Measurements from ENCODE around the gene AP1G1. TPM values are rescaled to one million over a fixed set of nuclear protein-coding genes. Genes with fewer than 3 reads are reported as not detected.
"Not testable (repeated sequence)": the region's sequence is repeated elsewhere in the genome, so short reads cannot be mapped to it uniquely, and the experiment has no call there.

The AP1G1 gene
- total RNA-seq, 4 donors from 2014 or later: 113 to 153 (median 137) TPM

DNA sequence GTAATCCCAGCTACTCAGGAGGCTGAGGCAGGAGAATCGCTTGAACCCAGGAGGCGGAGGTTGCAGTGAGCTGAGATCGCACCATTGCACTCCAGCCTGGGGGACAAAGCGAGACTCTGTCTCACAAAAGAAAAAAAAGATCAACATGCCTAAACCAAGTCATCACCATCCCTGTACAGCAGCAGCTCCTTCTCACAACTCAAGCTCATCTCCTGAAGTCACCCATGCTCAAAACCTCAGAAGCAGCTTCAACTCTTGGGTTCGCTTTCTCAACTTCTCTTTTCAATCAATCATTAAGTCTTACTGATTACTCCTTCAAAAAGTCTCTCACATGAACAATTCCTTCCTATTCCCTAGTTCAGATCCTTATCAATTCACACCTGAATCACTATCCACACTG lies 115.5 kb downstream of the AP1G1 start:
- no peaks in the 10 kb centered on the region for H3K9me3 ChIP-seq
- no peaks in the 10 kb centered on the region for H3K27me3 ChIP-seq
- no peak for DNase-seq
- no peaks in the 10 kb centered on the region for H3K4me1 ChIP-seq
- no peak for TF ChIP-seq POLR2A (IDR thresholded peaks at IDR 0.05)
- TF ChIP-seq CTCF (IDR thresholded peaks at IDR 0.05): no peak
- no peak overlapping the region for H3K27ac ChIP-seq
- peaks cover 0 to 36% (median 0%) of the 10 kb centered on the region in 3 donors for H3K36me3 ChIP-seq
- H3K4me3 ChIP-seq: no peak overlapping the region

GRCh38 chr16:71689901-71690300 lies 118.7 kb downstream of the AP1G1 start:
- Histone ChIP-seq H3K27ac (no peak overlapping the region), H3K27me3 (no peaks in the 10 kb centered on the region), H3K9me3 (no peaks in the 10 kb centered on the region), H3K4me1 (no peaks in the 10 kb centered on the region), H3K36me3 (peaks cover 0 to 48% (median 0%) of the 10 kb centered on the region in 3 donors), H3K4me3 (no peak overlapping the region)
- TF ChIP-seq CTCF (IDR thresholded peaks at IDR 0.05) (no peak), POLR2A (IDR thresholded peaks at IDR 0.05) (no peak)
- no peak for DNase-seq

DNA sequence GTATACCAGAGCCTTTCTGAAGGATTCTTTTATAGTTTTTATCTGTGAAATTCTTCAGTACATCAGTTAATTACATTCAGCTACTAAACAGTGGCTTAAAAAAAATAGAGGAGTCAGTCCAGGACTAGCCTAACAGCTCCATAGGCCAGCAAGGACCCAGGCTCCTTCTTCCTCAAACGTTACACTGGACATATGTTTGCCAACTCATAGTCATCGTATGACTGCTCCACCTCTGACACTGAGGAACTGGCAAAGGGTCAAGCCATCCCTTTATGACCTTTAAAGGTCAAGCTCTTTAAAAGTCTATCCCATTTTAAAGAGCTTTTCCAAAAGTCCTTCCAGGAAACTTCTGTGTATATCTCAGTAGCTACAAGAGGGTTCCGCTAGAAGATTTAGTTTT lies 120.8 kb downstream of the AP1G1 start:
- H3K27ac ChIP-seq: no peak overlapping the region
- no peaks in the 10 kb centered on the region for H3K4me1 ChIP-seq
- H3K27me3 ChIP-seq: no peaks in the 10 kb centered on the region
- TF ChIP-seq POLR2A (IDR thresholded peaks at IDR 0.05) (no peak), CTCF (IDR thresholded peaks at IDR 0.05) (no peak)
- no peaks in the 10 kb centered on the region for H3K9me3 ChIP-seq
- DNase-seq: no peak
- H3K36me3 ChIP-seq: peaks cover 0 to 63% (median 0%) of the 10 kb centered on the region in 3 donors
- H3K4me3 ChIP-seq: no peak overlapping the region

GRCh38 chr16:71684280-71684679 lies 124.4 kb downstream of the AP1G1 start:
- DNase-seq: peak in 1 of 3 donors; percentile 50
- Histone ChIP-seq H3K27ac (peak overlapping the region in 1 of 4 donors; percentile 28), H3K36me3 (peaks cover 0 to 66% (median 0%) of the 10 kb centered on the region in 3 donors)
- H3K4me3 ChIP-seq, H3K4me1 ChIP-seq, H3K27me3 ChIP-seq, H3K9me3 ChIP-seq: not testable (repeated sequence)

DNA sequence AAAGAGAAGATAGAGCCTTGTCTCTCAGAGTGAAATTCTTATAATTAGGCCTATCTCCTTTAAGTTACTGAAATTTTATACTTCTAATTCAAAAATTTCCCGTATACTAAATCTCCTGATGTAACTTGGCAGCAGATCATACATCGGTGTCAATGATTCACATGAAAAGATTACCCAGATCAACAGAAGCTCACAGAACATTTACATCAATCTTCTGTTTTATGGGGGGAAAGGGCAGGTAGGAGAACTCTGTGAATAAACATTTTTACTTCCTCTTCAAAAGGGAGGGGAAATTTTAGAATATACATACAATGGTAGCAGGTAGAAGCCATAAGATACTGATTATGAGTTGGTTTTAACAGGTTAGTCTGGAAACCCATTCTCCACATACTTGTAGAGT lies 127.3 kb downstream of the AP1G1 start:
- Histone ChIP-seq H3K27ac (peak overlapping the region in 3 of 4 donors; percentile 18 to 76 (median 45)), H3K4me3 (no peak overlapping the region), H3K36me3 (peaks cover 0 to 68% (median 0%) of the 10 kb centered on the region in 3 donors), H3K4me1 (no peaks in the 10 kb centered on the region), H3K9me3 (no peaks in the 10 kb centered on the region), H3K27me3 (no peaks in the 10 kb centered on the region)
- DNase-seq: no peak
- TF ChIP-seq POLR2A (IDR thresholded peaks at IDR 0.05) (no peak), CTCF (IDR thresholded peaks at IDR 0.05) (no peak)

Small RNA genes lying within 50 kb of the gene (small RNA-seq; reads per million reads assigned to genes)
- gene AC010653.3 (0 reads per million in 2 donors), gene SNORA70D (0 reads per million in 2 donors), gene SNORD71 (16,526 to 21,921 reads per million in 2 donors)

Other genes starting within 250 kb of the AP1G1 start
- gene TAT, start 231.7 kb downstream of the AP1G1 start, total RNA-seq: 1 to 10 TPM in 3 of 4 donors, not detected in 1; 2.4 to 5.8 (median 3.1) TPM
- gene MARVELD3, start 182.7 kb downstream of the AP1G1 start, total RNA-seq: 100 to 1,000 TPM in 3 of 4 donors, 10 to 100 TPM in 1; 66.0 to 167 (median 154) TPM
- gene PHLPP2, start 84.1 kb downstream of the AP1G1 start, total RNA-seq: 100 to 1,000 TPM in 3 of 4 donors, 10 to 100 TPM in 1; 18.2 to 170 (median 116) TPM
- gene ATXN1L, start 37.1 kb upstream of the AP1G1 start, total RNA-seq: 10 to 100 TPM; 14.0 to 40.2 (median 22.5) TPM
- 10 to 100 TPM; 16.5 to 22.0 (median 19.3) TPM for gene ZNF821, start 75.3 kb upstream of the AP1G1 start, total RNA-seq
- 100 to 1,000 TPM; 228 to 274 (median 261) TPM for gene IST1, start 86.7 kb upstream of the AP1G1 start, total RNA-seq
- gene PKD1L3, start 191.6 kb upstream of the AP1G1 start, total RNA-seq: 1 to 10 TPM; 1.4 to 2.5 (median 1.8) TPM
- 1 to 10 TPM in 3 of 4 donors, under 1 TPM in 1; 0.88 to 8.9 (median 5.8) TPM for gene DHODH, start 199.9 kb upstream of the AP1G1 start, total RNA-seq
- not detected for gene HP, start 245.7 kb upstream of the AP1G1 start, total RNA-seq